GM12878 (cell line): ENCODE measurements around the gene BTF3.

Source experiments
- BCL11A ChIP-seq: IDR thresholded peaks from 2 replicates; pipeline ENCODE4 v1.6.1; 2011; ENCODE audit warnings: low read depth, low read length
- CEBPZ ChIP-seq: fragments of 150-350 bp; IDR thresholded peaks from 2 replicates; pipeline ENCODE4 v1.6.1; 2016; ENCODE audit warnings: low read depth, low read length
- EZH2 ChIP-seq: IDR thresholded peaks from 2 replicates; pipeline ENCODE4 v1.6.1; 2012; ENCODE audit warnings: low read depth, mild to moderate bottlenecking, control low read depth, inconsistent platforms, low read length, borderline replicate concordance; ENCODE audit not compliant: control insufficient read depth
- IRF3 ChIP-seq: fragments of 450-650 bp; IDR thresholded peaks from 2 replicates; pipeline ENCODE4 v1.6.1; 2014; ENCODE audit warnings: mild to moderate bottlenecking
- POLR2AphosphoS5 ChIP-seq: IDR thresholded peaks from 2 replicates; pipeline ENCODE4 v1.6.1; 2011; ENCODE audit warnings: mild to moderate bottlenecking, low read length, inconsistent platforms
- RAD21 ChIP-seq: IDR thresholded peaks from 2 replicates; pipeline ENCODE4 v1.6.1; 2011; ENCODE audit warnings: mild to moderate bottlenecking, low read depth, low read length, moderate library complexity; ENCODE audit not compliant: insufficient read depth
- RAD51 ChIP-seq: fragments of 450-650 bp; IDR thresholded peaks from 2 replicates; pipeline ENCODE4 v1.6.1; 2016; ENCODE audit warnings: moderate library complexity, mild to moderate bottlenecking, inconsistent platforms
- SP1 ChIP-seq: IDR thresholded peaks from one replicate; pipeline ENCODE4 v1.6.1; 2011; ENCODE audit warnings: low read depth, low read length
- ZNF274 ChIP-seq: IDR thresholded peaks from one replicate; pipeline ENCODE4 v1.8.0; 2011; ENCODE audit not compliant: insufficient read length, insufficient read depth
- TF ChIP-seq, protein P1 (sequence below), 3 experiments: IDR thresholded peaks in 2 of 3; conservative IDR thresholded peaks in 1 of 3; 2 replicates each; pipeline ENCODE4 v1.5.1; 2011; ENCODE audit warnings: low read depth in 3 of 3, low read length in 3 of 3, mild to moderate bottlenecking in 3 of 3, control low read depth in 2 of 3, moderate library complexity in 2 of 3, inconsistent platforms in 1 of 3, mixed read lengths in 1 of 3; ENCODE audit not compliant: control insufficient read depth in 2 of 3, insufficient read depth in 1 of 3; ENCODE audit errors: extremely low read depth in 1 of 3
- TF ChIP-seq, protein P2 (sequence below): fragments of 450-650 bp; IDR thresholded peaks from 2 replicates; pipeline ENCODE4 v1.6.1; 2017; ENCODE audit warnings: mild to moderate bottlenecking, low read depth, inconsistent platforms; ENCODE audit not compliant: poor library complexity, severe bottlenecking
- TF ChIP-seq, protein P3 (sequence below): IDR thresholded peaks from 2 replicates; pipeline ENCODE4 v1.6.1; 2011; ENCODE audit warnings: borderline replicate concordance, low read depth, mild to moderate bottlenecking, moderate library complexity, mixed read lengths, low read length; ENCODE audit not compliant: insufficient read depth; ENCODE audit errors: extremely low read length

GRCh38 chr5:73454379-73455036 is 43.7 kb upstream of the BTF3 start:
- no peak for TF ChIP-seq IRF3
- TF ChIP-seq, protein P1, sequence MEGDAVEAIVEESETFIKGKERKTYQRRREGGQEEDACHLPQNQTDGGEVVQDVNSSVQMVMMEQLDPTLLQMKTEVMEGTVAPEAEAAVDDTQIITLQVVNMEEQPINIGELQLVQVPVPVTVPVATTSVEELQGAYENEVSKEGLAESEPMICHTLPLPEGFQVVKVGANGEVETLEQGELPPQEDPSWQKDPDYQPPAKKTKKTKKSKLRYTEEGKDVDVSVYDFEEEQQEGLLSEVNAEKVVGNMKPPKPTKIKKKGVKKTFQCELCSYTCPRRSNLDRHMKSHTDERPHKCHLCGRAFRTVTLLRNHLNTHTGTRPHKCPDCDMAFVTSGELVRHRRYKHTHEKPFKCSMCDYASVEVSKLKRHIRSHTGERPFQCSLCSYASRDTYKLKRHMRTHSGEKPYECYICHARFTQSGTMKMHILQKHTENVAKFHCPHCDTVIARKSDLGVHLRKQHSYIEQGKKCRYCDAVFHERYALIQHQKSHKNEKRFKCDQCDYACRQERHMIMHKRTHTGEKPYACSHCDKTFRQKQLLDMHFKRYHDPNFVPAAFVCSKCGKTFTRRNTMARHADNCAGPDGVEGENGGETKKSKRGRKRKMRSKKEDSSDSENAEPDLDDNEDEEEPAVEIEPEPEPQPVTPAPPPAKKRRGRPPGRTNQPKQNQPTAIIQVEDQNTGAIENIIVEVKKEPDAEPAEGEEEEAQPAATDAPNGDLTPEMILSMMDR (IDR thresholded peaks at IDR 0.05 in 2 of 3, conservative IDR thresholded peaks at IDR 0.05 in 1 of 3; ENCODE audit: control insufficient read depth in 2 of 3, extremely low read depth in 1 of 3, insufficient read depth in 1 of 3, low read depth in 3 of 3, low read length in 3 of 3) = peak; percentile 69 to 94 (median 89)
- TF ChIP-seq RAD21 = peak; percentile 24; the same call in 1 of the 2 replicates
- TF ChIP-seq ZNF274 = no peak
- no peak for TF ChIP-seq EZH2
- TF ChIP-seq, protein P2, sequence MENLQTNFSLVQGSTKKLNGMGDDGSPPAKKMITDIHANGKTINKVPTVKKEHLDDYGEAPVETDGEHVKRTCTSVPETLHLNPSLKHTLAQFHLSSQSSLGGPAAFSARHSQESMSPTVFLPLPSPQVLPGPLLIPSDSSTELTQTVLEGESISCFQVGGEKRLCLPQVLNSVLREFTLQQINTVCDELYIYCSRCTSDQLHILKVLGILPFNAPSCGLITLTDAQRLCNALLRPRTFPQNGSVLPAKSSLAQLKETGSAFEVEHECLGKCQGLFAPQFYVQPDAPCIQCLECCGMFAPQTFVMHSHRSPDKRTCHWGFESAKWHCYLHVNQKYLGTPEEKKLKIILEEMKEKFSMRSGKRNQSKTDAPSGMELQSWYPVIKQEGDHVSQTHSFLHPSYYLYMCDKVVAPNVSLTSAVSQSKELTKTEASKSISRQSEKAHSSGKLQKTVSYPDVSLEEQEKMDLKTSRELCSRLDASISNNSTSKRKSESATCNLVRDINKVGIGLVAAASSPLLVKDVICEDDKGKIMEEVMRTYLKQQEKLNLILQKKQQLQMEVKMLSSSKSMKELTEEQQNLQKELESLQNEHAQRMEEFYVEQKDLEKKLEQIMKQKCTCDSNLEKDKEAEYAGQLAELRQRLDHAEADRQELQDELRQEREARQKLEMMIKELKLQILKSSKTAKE = no peak
- no peak for TF ChIP-seq CEBPZ
- no peak for TF ChIP-seq POLR2AphosphoS5
- no peak for TF ChIP-seq RAD51
- TF ChIP-seq SP1 = no peak
- TF ChIP-seq, protein P3, sequence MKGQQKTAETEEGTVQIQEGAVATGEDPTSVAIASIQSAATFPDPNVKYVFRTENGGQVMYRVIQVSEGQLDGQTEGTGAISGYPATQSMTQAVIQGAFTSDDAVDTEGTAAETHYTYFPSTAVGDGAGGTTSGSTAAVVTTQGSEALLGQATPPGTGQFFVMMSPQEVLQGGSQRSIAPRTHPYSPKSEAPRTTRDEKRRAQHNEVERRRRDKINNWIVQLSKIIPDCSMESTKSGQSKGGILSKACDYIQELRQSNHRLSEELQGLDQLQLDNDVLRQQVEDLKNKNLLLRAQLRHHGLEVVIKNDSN = no peak
- no peak for TF ChIP-seq BCL11A
